ENCODE data around the gene DUSP23.

The DUSP23 gene

GRCh38 chr1:159780583-159781582, at the start of gene DUSP23:
TSS of gene DUSP23 (plus strand) at chr1:159780962. CDS start at chr1:159781101, 139 bp downstream.
- peak; percentile 94 for TF ChIP-seq CTCF (IDR thresholded peaks at IDR 0.05; ENCODE audit: low read length, missing control alignments)
- DNase-seq (ENCODE audit: low read depth) = peak; percentile 99
- H3K4me3 ChIP-seq (replicated peaks; ENCODE audit: low read depth, low read length) = peak within 1 kb of the TSS; percentile 71

GRCh38 chr1:159737238-159737916, 43.4 kb upstream of the DUSP23 start:
- no peak for DNase-seq (ENCODE audit: low read depth)
- TF ChIP-seq CTCF (IDR thresholded peaks at IDR 0.05; ENCODE audit: low read length, missing control alignments) = no peak
- no peak overlapping the region for H3K4me3 ChIP-seq (replicated peaks; ENCODE audit: low read depth, low read length)

GRCh38 chr1:159743651-159744410, 36.9 kb upstream of the DUSP23 start:
- no peak for DNase-seq (ENCODE audit: low read depth)
- no peak overlapping the region for H3K4me3 ChIP-seq (replicated peaks; ENCODE audit: low read depth, low read length)
- TF ChIP-seq CTCF (IDR thresholded peaks at IDR 0.05; ENCODE audit: low read length, missing control alignments) = no peak

- DNase-seq (ENCODE audit: low read depth) = peak; percentile 53
- no peak overlapping the region for H3K4me3 ChIP-seq (replicated peaks; ENCODE audit: low read depth, low read length)
- no peak for TF ChIP-seq CTCF (IDR thresholded peaks at IDR 0.05; ENCODE audit: low read length, missing control alignments)
These were observed 34.1 kb upstream of the DUSP23 start for GRCh38 chr1:159746666-159747065.

- TF ChIP-seq CTCF (IDR thresholded peaks at IDR 0.05; ENCODE audit: low read length, missing control alignments) = no peak
- no peak for DNase-seq (ENCODE audit: low read depth)
- H3K4me3 ChIP-seq (replicated peaks; ENCODE audit: low read depth, low read length) = no peak overlapping the region
These were observed 32.4 kb upstream of the DUSP23 start for GRCh38 chr1:159748370-159748769.

GRCh38 chr1:159749630-159750029, 31.1 kb upstream of the DUSP23 start:
- no peak for TF ChIP-seq CTCF (IDR thresholded peaks at IDR 0.05; ENCODE audit: low read length, missing control alignments)
- no peak overlapping the region for H3K4me3 ChIP-seq (replicated peaks; ENCODE audit: low read depth, low read length)

More at GRCh38 chr1:159749630-159750029, 31.1 kb upstream of the DUSP23 start:
- no peak for DNase-seq (ENCODE audit: low read depth)

Measured in fibroblast of pulmonary artery (primary cell).